Subcutaneous abdominal adipose tissue (tissue), 5 donors: Measurements from ENCODE around the gene NRDC.

Source experiments
- H3K27ac ChIP-seq: one replicate; pipeline ENCODE4 v1.7.0; 2013; ENCODE audit warnings: low read depth, mild to moderate bottlenecking, inconsistent platforms, low read length, moderate library complexity
- H3K27me3 ChIP-seq, 5 donors: one replicate each; pipeline ENCODE4 v1.7.0; 2013; ENCODE audit warnings: low read length in 5 of 5, inconsistent platforms in 1 of 5; ENCODE audit not compliant: control insufficient read depth in 5 of 5, insufficient read depth in 4 of 5
- H3K36me3 ChIP-seq, 5 donors: one replicate each; pipeline ENCODE4 v1.7.0; 2013; ENCODE audit warnings: low read length in 5 of 5; ENCODE audit not compliant: control insufficient read depth in 5 of 5, insufficient read depth in 5 of 5
- H3K4me1 ChIP-seq, 5 donors: one replicate each; pipeline ENCODE4 v1.7.0; 2013; ENCODE audit warnings: low read length in 5 of 5, mild to moderate bottlenecking in 3 of 5, moderate library complexity in 1 of 5; ENCODE audit not compliant: control insufficient read depth in 5 of 5, insufficient read depth in 5 of 5
- H3K4me3 ChIP-seq, 5 donors: one replicate each; pipeline ENCODE4 v1.7.0; 2013; ENCODE audit warnings: low read length in 5 of 5, low read depth in 1 of 5
- H3K9ac ChIP-seq, 5 donors: one replicate each; pipeline ENCODE4 v1.7.0; 2013; ENCODE audit warnings: low read length in 5 of 5, mild to moderate bottlenecking in 4 of 5, moderate library complexity in 3 of 5
- H3K9me3 ChIP-seq, 5 donors: one replicate each; pipeline ENCODE4 v1.7.0; 2013; ENCODE audit warnings: low read length in 5 of 5; ENCODE audit not compliant: control insufficient read depth in 5 of 5
- donor health status: healthy.
- donor health status: healthy.
- donor health status: healthy.
- donor health status: healthy.
- donor health status: healthy.

NRDC gene

GRCh38 chr1:51867479-51868232 lies 10.9 kb downstream of the NRDC start:
- H3K36me3 ChIP-seq = peaks cover 0 to 3% (median 0%) of the 10 kb centered on the region in 5 donors
- H3K4me1 ChIP-seq = peaks cover 0 to 12% (median 0%) of the 10 kb centered on the region in 5 donors
- no peak overlapping the region for H3K4me3 ChIP-seq
- H3K9me3 ChIP-seq = no peaks in the 10 kb centered on the region
- no peak overlapping the region for H3K27ac ChIP-seq
- H3K9ac ChIP-seq = no peak overlapping the region
- H3K27me3 ChIP-seq = no peaks in the 10 kb centered on the region

DNA sequence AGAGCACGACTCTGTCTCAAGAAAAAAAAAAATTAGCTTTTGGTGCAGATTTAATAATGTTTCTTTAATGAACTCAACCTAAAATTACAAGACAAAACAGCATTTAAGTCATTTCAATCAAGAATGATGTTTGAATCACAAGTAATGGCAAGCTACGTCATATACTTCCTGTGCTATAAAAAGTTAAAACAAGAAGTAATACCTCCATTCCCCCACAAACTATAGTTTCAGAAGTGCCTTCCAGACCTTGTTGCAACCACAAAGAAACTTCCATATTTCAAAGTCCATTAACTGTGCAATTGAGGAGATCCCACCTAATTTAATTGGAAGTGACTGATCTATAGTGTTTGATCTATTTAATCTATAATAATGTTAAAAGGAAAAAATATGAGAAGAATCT lies 15.1 kb downstream of the NRDC start:
- no peak overlapping the region for H3K9ac ChIP-seq

DNA sequence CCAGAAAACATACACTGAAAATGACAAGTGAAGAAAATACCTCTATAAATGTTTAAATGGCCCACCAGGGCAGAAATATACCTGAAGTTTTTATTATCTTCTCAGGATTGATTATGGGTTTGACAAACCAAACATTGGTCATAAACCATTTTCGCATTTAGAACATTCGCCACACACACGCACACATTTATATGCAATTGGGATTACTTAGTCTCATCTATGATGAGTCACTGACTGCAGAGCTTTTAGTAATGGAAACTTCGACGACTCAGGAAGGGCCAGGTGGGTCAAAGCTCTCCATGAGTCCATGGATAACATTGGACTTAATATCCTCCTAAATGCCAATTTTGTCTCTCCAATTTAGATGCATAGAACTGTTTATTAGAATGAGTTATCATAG lies 16.9 kb downstream of the NRDC start:
- peaks cover 0 to 11% (median 0%) of the 10 kb centered on the region in 5 donors for H3K4me1 ChIP-seq
- no peak overlapping the region for H3K27ac ChIP-seq
- no peak overlapping the region for H3K9ac ChIP-seq
- no peaks in the 10 kb centered on the region for H3K9me3 ChIP-seq
- H3K4me3 ChIP-seq = no peak overlapping the region
- peaks cover 0 to 3% (median 0%) of the 10 kb centered on the region in 5 donors for H3K36me3 ChIP-seq
- H3K27me3 ChIP-seq = no peaks in the 10 kb centered on the region

More for the DNA sequence above, 15.1 kb downstream of the NRDC start:
- H3K4me3 ChIP-seq = no peak overlapping the region
- H3K9me3 ChIP-seq = no peaks in the 10 kb centered on the region
- peaks cover 0 to 3% (median 1%) of the 10 kb centered on the region in 5 donors for H3K36me3 ChIP-seq
- no peaks in the 10 kb centered on the region for H3K27me3 ChIP-seq
- H3K27ac ChIP-seq = no peak overlapping the region
- H3K4me1 ChIP-seq = peaks cover 0 to 11% (median 0%) of the 10 kb centered on the region in 5 donors

DNA sequence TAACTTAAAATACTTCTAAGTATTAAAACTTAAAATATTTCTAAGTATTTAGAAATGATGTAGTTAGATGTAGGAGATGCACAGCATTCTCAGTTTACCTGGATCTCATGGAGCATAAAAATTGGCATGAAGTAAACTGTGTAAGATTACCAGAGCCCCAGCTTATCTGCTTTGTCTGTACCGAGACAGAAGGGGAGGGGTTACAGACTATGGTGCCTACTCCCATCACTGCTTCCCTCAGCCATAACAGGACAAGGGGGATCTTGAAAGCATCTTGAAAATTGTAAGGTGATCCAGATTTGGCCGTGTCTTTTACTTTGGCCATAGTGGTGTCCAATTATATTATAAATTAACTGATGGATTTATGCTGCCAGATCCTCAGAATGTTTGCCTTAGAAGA lies 18.8 kb downstream of the NRDC start:
- H3K27me3 ChIP-seq = no peaks in the 10 kb centered on the region

GRCh38 chr1:51859333-51859732 lies 19.2 kb downstream of the NRDC start:
- Histone ChIP-seq H3K27me3 (no peaks in the 10 kb centered on the region), H3K27ac (no peak overlapping the region), H3K4me3 (no peak overlapping the region), H3K9ac (no peak overlapping the region), H3K36me3 (peaks cover 0 to 7% (median 0%) of the 10 kb centered on the region in 5 donors), H3K4me1 (peaks cover 0 to 6% (median 0%) of the 10 kb centered on the region in 5 donors), H3K9me3 (no peaks in the 10 kb centered on the region)

More for the DNA sequence above, 18.8 kb downstream of the NRDC start:
- no peak overlapping the region for H3K4me3 ChIP-seq
- no peaks in the 10 kb centered on the region for H3K9me3 ChIP-seq
- H3K36me3 ChIP-seq = peaks cover 0 to 5% (median 0%) of the 10 kb centered on the region in 5 donors
- H3K9ac ChIP-seq = no peak overlapping the region
- H3K27ac ChIP-seq = no peak overlapping the region
- H3K4me1 ChIP-seq = peaks cover 0 to 6% (median 0%) of the 10 kb centered on the region in 5 donors

GRCh38 chr1:51858892-51859291 lies 19.6 kb downstream of the NRDC start:
- no peaks in the 10 kb centered on the region for H3K27me3 ChIP-seq
- no peak overlapping the region for H3K9ac ChIP-seq
- H3K9me3 ChIP-seq = no peaks in the 10 kb centered on the region
- peaks cover 0 to 6% (median 0%) of the 10 kb centered on the region in 5 donors for H3K4me1 ChIP-seq
- no peak overlapping the region for H3K4me3 ChIP-seq
- H3K36me3 ChIP-seq = peaks cover 0 to 7% (median 0%) of the 10 kb centered on the region in 5 donors
- H3K27ac ChIP-seq = no peak overlapping the region

DNA sequence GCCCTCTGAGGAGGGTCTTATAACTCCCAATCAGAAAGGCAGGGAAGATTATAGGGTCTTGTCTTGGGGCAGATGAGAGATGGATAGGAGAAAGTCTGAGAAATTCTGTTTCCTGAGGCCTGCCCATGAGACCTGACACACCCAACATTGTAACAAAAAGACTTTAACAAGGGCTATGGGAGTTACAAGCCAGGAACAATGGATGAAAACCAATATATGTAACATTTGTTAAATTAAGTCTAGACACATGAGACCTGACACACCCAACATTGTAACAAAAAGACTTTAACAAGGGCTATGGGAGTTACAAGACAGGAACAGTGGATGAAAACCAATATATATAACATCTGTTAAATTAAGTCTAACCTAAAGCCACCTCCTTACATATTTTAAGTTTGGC lies 21.8 kb downstream of the NRDC start:
- H3K4me3 ChIP-seq = no peak overlapping the region
- H3K27me3 ChIP-seq = no peaks in the 10 kb centered on the region
- H3K27ac ChIP-seq = no peak overlapping the region
- peaks cover 0 to 5% (median 0%) of the 10 kb centered on the region in 5 donors for H3K36me3 ChIP-seq
- H3K9ac ChIP-seq = no peak overlapping the region
- no peaks in the 10 kb centered on the region for H3K9me3 ChIP-seq
- peaks cover 0 to 12% (median 0%) of the 10 kb centered on the region in 5 donors for H3K4me1 ChIP-seq

- no peak overlapping the region for H3K27ac ChIP-seq
- H3K4me1 ChIP-seq = peaks cover 0 to 15% (median 0%) of the 10 kb centered on the region in 5 donors
- H3K36me3 ChIP-seq = peaks cover 0 to 5% (median 0%) of the 10 kb centered on the region in 5 donors
- no peak overlapping the region for H3K4me3 ChIP-seq
- H3K9ac ChIP-seq = no peak overlapping the region
- no peaks in the 10 kb centered on the region for H3K9me3 ChIP-seq
- no peaks in the 10 kb centered on the region for H3K27me3 ChIP-seq
Measured at GRCh38 chr1:51855624-51856023, 22.9 kb downstream of the NRDC start.

- Histone ChIP-seq H3K27ac (no peak overlapping the region), H3K4me3 (no peak overlapping the region), H3K36me3 (peaks cover 0 to 5% (median 0%) of the 10 kb centered on the region in 5 donors), H3K4me1 (peaks cover 0 to 11% (median 2%) of the 10 kb centered on the region in 5 donors), H3K27me3 (no peaks in the 10 kb centered on the region), H3K9ac (no peak overlapping the region), H3K9me3 (no peaks in the 10 kb centered on the region)
Measured at GRCh38 chr1:51853360-51853759, 25.2 kb downstream of the NRDC start.

GRCh38 chr1:51851882-51852396 lies 26.6 kb downstream of the NRDC start:
- Histone ChIP-seq H3K36me3 (peaks cover 0 to 5% (median 0%) of the 10 kb centered on the region in 5 donors), H3K4me3 (no peak overlapping the region), H3K27ac (no peak overlapping the region), H3K9ac (no peak overlapping the region), H3K4me1 (peaks cover 0 to 11% (median 2%) of the 10 kb centered on the region in 5 donors), H3K27me3 (no peaks in the 10 kb centered on the region), H3K9me3 (no peaks in the 10 kb centered on the region)
